Activated naive CD4-positive, alpha-beta T cell treated with anti-CD3 and anti-CD28 coated beads, Interleukin-2, amount 50 U/mL, for 24 hours (primary cell): Measurements from ENCODE around the gene RAB24.
"Not testable (repeated sequence)": the region's sequence is repeated elsewhere in the genome, so short reads cannot be mapped to it uniquely, and the experiment has no call there.

Experiments used
- H3K27ac Mint-ChIP-seq: one replicate; pipeline ENCODE4 v1.8.0; 2021; ENCODE audit warnings: mild to moderate bottlenecking, mixed read lengths
- H3K27me3 Mint-ChIP-seq: one replicate; pipeline ENCODE4 v1.8.0; 2021; ENCODE audit warnings: mixed read lengths
- H3K36me3 Mint-ChIP-seq: one replicate; pipeline ENCODE4 v1.8.0; 2021; ENCODE audit warnings: mixed read lengths
- H3K4me1 Mint-ChIP-seq: one replicate; pipeline ENCODE4 v1.8.0; 2021; ENCODE audit warnings: mixed read lengths
- H3K4me3 Mint-ChIP-seq: one replicate; pipeline ENCODE4 v1.8.0; 2021; ENCODE audit warnings: mild to moderate bottlenecking, mixed read lengths
- H3K9me3 Mint-ChIP-seq: one replicate; pipeline ENCODE4 v1.8.0; 2021; ENCODE audit warnings: mixed read lengths

The RAB24 gene

DNA sequence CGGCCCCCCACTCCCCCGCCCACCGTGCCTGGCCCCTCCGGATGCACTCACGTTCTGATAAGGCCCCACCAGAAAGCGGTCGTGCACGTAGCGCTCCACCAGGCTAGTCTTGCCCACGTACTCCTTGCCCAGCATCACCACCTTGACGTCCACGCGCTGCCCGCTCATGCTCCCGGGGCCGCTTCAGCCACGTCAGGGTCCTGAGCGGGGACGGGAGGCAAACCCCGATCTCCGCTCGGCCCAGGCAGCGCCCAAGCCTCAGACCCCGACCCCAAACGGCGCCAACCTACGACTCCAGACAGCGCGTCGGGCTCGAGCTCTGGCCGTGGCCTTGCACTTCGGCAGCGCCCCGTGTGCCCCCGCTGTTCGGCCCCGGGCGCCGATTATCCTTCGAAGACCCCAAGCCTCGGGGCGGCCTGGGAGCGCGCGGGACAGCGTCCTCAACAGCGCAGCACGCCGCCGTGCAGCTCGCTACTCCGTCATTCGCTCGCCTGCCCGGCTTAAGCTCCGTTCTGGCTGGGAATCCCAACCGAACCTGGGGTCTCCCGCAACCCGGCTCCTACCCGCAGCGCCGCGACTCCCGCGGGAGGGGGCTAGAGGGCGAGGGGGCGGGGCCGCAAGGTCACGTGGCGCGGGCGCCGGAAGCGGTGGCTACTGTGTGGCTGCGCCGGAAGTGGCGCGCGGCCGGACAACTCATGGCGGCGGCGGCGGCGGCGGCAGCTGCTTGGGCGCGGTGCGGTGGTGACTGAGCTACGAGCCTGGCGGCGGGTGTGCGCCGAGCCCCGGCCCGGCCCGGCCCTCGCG lies at the start of gene RAB24, which contains the start of gene PRELID1:
RAB24 (minus strand) TSS at position 599 of the 804 bp plus-strand sequence; CDS start at position 168, 431 bp downstream.
PRELID1 (plus strand) TSS at position 679 of the 804 bp plus-strand sequence. CDS start 187 bp downstream, outside the sequence.
- Mint-ChIP-seq H3K36me3 (peaks cover 7% of the 10 kb centered on the region), H3K4me1 (peaks cover 67% of the 10 kb centered on the region), H3K27ac (peak within 1 kb of the TSS; percentile 87), H3K4me3 (peak within 1 kb of the TSS; percentile 92), H3K9me3 (no peaks in the 10 kb centered on the region), H3K27me3 (no peaks in the 10 kb centered on the region)

DNA sequence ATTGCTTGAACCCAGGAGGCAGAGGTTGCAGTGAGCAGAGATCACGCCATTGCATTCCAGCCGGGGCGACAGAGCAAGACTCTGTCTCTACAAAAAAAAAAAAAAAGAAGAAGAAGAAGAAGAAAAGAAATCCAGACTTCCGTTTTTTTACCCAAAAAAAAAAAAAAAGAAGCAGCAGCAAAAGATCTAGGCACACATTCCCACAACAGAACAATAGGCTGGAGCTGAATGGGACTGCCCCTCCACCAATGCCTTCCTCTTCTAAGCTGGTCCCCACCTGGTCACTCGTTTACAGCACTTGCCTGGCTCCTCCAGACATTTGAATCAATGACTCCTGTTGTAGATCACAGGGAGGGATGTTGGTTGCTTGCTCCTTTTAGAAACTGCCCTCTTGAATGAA lies 49.6 kb upstream of the RAB24 start:
- no peak overlapping the region for H3K27ac Mint-ChIP-seq

GRCh38 chr5:177351392-177352329 lies 48.1 kb upstream of the RAB24 start, which contains the start of gene LMAN2:
Gene LMAN2, minus strand, starts transcription at chr5:177351668. Its CDS starts 21 bp downstream, at chr5:177351647.
- Mint-ChIP-seq H3K9me3 (no peaks in the 10 kb centered on the region), H3K27ac (peak within 1 kb of the TSS; percentile 100), H3K36me3 (peaks cover 3% of the 10 kb centered on the region), H3K4me1 (peaks cover 63% of the 10 kb centered on the region), H3K4me3 (peak within 1 kb of the TSS; percentile 99), H3K27me3 (no peaks in the 10 kb centered on the region)

More for the DNA sequence above, 49.6 kb upstream of the RAB24 start:
- no peaks in the 10 kb centered on the region for H3K27me3 Mint-ChIP-seq
- H3K4me1 Mint-ChIP-seq = peaks cover 63% of the 10 kb centered on the region
- no peaks in the 10 kb centered on the region for H3K9me3 Mint-ChIP-seq
- H3K4me3 Mint-ChIP-seq = peak overlapping the region; percentile 23
- peaks cover 3% of the 10 kb centered on the region for H3K36me3 Mint-ChIP-seq

GRCh38 chr5:177350776-177351391 lies 47.4 kb upstream of the RAB24 start:
- Mint-ChIP-seq H3K36me3 (peaks cover 3% of the 10 kb centered on the region), H3K9me3 (no peaks in the 10 kb centered on the region), H3K4me1 (peaks cover 63% of the 10 kb centered on the region), H3K27me3 (no peaks in the 10 kb centered on the region), H3K4me3 (peak overlapping the region; percentile 99), H3K27ac (peak overlapping the region; percentile 100)

DNA sequence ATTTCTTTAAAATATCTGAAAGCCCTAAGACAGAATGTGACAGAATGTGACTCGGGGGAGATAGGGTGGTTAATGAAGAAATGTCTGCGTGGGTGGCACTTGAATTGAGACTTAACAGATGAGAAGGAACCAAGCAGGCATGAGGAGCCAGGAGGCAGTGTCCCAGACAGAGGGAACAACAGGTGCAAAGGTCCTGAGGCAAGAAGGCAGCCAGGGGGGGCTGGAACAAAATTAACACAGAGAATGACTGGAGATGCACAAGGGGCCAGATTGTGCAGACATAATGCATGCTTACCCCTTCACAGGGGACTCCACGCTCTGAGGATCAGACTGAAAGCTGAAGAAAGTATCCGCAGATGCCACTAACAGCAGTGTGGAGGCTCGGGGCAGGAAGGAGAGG lies 46.2 kb upstream of the RAB24 start:
- H3K9me3 Mint-ChIP-seq = no peaks in the 10 kb centered on the region
- peaks cover 52% of the 10 kb centered on the region for H3K4me1 Mint-ChIP-seq
- H3K4me3 Mint-ChIP-seq = peak overlapping the region; percentile 99

GRCh38 chr5:177349362-177349647 lies 45.8 kb upstream of the RAB24 start:
- Mint-ChIP-seq H3K4me3 (peak overlapping the region; percentile 99), H3K27ac (peak overlapping the region; percentile 78), H3K4me1 (peaks cover 48% of the 10 kb centered on the region), H3K9me3 (no peaks in the 10 kb centered on the region), H3K36me3 (peaks cover 3% of the 10 kb centered on the region), H3K27me3 (no peaks in the 10 kb centered on the region)

More for the DNA sequence above, 46.2 kb upstream of the RAB24 start:
- Mint-ChIP-seq H3K27me3 (no peaks in the 10 kb centered on the region), H3K27ac (peak overlapping the region; percentile 78), H3K36me3 (peaks cover 3% of the 10 kb centered on the region)

DNA sequence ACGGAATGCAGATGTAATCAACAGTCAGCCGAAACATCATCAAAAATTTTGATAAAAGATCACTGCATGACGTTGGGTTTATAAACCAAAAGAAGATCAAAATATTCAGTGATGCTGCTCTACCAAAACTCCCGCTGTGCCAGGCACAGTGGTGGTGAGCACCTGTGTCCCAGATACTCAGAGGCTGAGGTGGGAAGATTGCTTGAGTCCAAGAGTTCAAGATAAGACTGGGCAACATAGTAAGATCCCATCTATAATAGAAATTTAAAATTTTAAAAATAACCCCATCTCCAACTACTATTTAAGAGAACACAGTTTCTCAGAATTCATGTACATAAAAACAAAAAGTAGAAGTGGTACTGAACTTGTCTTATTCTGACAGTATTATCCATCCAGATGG lies 44.2 kb upstream of the RAB24 start:
- H3K4me1 Mint-ChIP-seq = peaks cover 50% of the 10 kb centered on the region
- peaks cover 6% of the 10 kb centered on the region for H3K36me3 Mint-ChIP-seq
- H3K4me3 Mint-ChIP-seq = peak overlapping the region; percentile 39
- H3K9me3 Mint-ChIP-seq = no peaks in the 10 kb centered on the region
- peak overlapping the region; percentile 17 for H3K27ac Mint-ChIP-seq
- H3K27me3 Mint-ChIP-seq = no peaks in the 10 kb centered on the region

DNA sequence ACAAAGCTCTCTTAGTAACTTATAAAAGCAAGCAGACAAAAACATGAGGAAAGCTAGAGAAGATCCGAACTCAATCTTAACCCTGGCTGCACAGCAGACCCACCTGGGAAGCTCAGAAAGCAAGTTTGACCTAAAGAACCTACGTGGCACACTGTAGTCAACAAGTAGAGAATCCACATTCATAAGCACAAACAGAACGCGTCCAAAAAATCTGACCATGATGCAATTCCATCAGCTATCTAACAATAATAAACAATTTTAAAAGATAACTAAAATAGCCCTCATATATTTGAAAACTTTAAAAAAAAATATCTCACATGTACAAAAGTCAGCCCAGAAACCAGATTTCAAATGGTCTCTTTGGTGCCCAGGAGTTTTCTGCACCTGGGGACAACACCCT lies 43.3 kb upstream of the RAB24 start:
- Mint-ChIP-seq H3K27ac (no peak overlapping the region), H3K36me3 (peaks cover 6% of the 10 kb centered on the region), H3K4me1 (peaks cover 48% of the 10 kb centered on the region), H3K9me3 (no peaks in the 10 kb centered on the region), H3K27me3 (no peaks in the 10 kb centered on the region), H3K4me3 (peak overlapping the region; percentile 23)

DNA sequence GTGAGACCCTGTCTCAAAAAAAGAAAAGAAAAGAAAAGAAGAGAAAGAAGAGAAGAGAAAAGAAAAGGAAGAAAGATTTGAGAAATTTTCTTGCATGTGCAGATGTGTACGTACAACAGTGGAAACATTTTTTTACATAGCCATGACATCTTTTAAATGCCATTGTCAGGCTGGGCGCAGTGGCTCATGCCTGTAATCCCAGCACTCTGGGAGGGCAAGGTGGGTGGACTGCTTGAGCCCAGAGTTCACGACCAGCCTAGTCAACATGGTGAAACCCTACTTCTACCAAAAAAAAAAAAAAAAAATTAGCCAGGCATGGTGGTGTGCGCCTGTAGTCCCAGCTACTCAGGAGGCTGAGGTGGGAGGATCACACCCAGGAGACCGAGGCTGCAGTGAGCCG lies 41.4 kb upstream of the RAB24 start:
- Mint-ChIP-seq H3K27me3 (no peaks in the 10 kb centered on the region), H3K4me1 (peaks cover 46% of the 10 kb centered on the region), H3K27ac (no peak overlapping the region), H3K9me3 (no peaks in the 10 kb centered on the region), H3K4me3 (no peak overlapping the region), H3K36me3 (peaks cover 10% of the 10 kb centered on the region)

DNA sequence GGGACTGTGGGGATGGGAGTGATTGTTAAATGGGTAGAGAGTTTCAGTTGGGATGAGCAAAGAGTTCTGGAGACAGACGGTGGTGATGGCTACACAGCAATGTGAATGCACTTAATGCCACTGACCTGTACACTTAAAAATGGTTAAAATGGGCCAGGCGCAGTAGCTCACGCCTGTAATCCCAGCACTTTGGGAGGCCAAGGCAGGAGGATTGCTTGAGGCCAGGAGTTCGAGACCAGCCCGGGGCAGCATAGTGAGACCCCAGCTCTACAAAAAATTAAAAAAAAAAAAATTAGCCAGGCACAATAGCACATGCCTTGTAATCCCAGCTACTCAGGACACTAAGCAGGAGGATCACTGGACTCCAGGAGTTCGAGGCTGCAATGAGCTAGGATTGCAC lies 40.3 kb upstream of the RAB24 start:
- Mint-ChIP-seq H3K9me3 (no peaks in the 10 kb centered on the region), H3K4me1 (peaks cover 47% of the 10 kb centered on the region), H3K4me3 (no peak overlapping the region), H3K27me3 (no peaks in the 10 kb centered on the region), H3K27ac (no peak overlapping the region), H3K36me3 (peaks cover 13% of the 10 kb centered on the region)

GRCh38 chr5:177343000-177343399 lies 39.5 kb upstream of the RAB24 start:
- H3K27me3 Mint-ChIP-seq, H3K9me3 Mint-ChIP-seq, H3K4me3 Mint-ChIP-seq, H3K27ac Mint-ChIP-seq: not testable (repeated sequence)
- Mint-ChIP-seq H3K36me3 (peaks cover 13% of the 10 kb centered on the region), H3K4me1 (peaks cover 48% of the 10 kb centered on the region)

- Mint-ChIP-seq H3K9me3 (no peaks in the 10 kb centered on the region), H3K27me3 (no peaks in the 10 kb centered on the region), H3K4me1 (peaks cover 28% of the 10 kb centered on the region), H3K36me3 (peaks cover 22% of the 10 kb centered on the region), H3K27ac (no peak overlapping the region), H3K4me3 (no peak overlapping the region)
Measured at GRCh38 chr5:177339107-177339638, 35.7 kb upstream of the RAB24 start.

- peaks cover 25% of the 10 kb centered on the region for H3K4me1 Mint-ChIP-seq
- H3K4me3 Mint-ChIP-seq = no peak overlapping the region
- no peaks in the 10 kb centered on the region for H3K27me3 Mint-ChIP-seq
- H3K9me3 Mint-ChIP-seq = no peaks in the 10 kb centered on the region
- peaks cover 24% of the 10 kb centered on the region for H3K36me3 Mint-ChIP-seq
- H3K27ac Mint-ChIP-seq = no peak overlapping the region
Measured at GRCh38 chr5:177338251-177339106, 35.0 kb upstream of the RAB24 start.

DNA sequence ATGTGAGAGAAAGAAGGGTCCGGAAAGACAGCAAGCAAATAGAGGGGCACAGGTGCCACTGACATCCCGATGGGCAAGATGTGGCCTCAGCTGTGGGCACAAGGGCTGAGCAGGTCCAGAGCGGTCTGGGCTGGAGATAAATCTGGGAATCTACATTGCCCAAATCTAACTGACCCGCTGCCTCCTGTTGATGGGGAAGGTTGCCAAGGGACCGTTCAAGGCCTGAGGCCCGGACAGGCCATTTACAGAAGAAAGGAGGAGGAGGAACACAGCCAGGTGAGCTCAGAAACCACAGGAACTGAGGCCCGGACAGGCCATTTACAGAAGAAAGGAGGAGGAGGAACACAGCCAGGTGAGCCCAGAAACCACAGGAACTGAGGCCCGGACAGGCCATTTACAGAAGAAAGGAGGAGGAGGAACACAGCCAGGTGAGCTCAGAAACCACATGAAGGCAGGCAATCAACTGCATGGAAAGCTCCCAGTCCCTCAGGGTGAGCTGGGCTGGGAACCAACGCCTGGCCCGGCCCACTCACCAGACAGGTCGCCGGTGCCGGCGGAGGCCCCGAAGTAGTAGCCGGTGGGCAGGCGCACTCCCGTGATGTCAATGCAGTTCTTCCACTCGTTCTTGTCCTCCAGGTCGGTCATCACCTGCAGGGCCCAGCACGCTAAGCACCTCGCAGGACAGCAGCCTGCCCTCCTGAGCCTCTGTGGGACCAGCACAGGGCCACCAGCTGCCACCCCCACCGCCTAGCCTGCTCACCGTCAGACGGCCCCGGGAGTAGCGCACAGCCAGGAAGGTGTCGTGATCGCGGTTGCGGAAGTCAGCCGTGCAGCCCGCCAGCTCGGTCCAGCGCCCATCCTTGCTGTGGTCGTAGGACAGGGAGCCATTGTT lies 33.3 kb upstream of the RAB24 start:
- Mint-ChIP-seq H3K9me3 (no peaks in the 10 kb centered on the region), H3K36me3 (peaks cover 23% of the 10 kb centered on the region), H3K4me1 (peaks cover 23% of the 10 kb centered on the region), H3K4me3 (no peak overlapping the region), H3K27me3 (no peaks in the 10 kb centered on the region), H3K27ac (no peak overlapping the region)
